Measurements from ENCODE around the gene ERV3-1.
"Not testable (repeated sequence)": the region's sequence is repeated elsewhere in the genome, so short reads cannot be mapped to it uniquely, and the experiment has no call there.

The ERV3-1 gene, protein sequence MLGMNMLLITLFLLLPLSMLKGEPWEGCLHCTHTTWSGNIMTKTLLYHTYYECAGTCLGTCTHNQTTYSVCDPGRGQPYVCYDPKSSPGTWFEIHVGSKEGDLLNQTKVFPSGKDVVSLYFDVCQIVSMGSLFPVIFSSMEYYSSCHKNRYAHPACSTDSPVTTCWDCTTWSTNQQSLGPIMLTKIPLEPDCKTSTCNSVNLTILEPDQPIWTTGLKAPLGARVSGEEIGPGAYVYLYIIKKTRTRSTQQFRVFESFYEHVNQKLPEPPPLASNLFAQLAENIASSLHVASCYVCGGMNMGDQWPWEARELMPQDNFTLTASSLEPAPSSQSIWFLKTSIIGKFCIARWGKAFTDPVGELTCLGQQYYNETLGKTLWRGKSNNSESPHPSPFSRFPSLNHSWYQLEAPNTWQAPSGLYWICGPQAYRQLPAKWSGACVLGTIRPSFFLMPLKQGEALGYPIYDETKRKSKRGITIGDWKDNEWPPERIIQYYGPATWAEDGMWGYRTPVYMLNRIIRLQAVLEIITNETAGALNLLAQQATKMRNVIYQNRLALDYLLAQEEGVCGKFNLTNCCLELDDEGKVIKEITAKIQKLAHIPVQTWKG

DNA sequence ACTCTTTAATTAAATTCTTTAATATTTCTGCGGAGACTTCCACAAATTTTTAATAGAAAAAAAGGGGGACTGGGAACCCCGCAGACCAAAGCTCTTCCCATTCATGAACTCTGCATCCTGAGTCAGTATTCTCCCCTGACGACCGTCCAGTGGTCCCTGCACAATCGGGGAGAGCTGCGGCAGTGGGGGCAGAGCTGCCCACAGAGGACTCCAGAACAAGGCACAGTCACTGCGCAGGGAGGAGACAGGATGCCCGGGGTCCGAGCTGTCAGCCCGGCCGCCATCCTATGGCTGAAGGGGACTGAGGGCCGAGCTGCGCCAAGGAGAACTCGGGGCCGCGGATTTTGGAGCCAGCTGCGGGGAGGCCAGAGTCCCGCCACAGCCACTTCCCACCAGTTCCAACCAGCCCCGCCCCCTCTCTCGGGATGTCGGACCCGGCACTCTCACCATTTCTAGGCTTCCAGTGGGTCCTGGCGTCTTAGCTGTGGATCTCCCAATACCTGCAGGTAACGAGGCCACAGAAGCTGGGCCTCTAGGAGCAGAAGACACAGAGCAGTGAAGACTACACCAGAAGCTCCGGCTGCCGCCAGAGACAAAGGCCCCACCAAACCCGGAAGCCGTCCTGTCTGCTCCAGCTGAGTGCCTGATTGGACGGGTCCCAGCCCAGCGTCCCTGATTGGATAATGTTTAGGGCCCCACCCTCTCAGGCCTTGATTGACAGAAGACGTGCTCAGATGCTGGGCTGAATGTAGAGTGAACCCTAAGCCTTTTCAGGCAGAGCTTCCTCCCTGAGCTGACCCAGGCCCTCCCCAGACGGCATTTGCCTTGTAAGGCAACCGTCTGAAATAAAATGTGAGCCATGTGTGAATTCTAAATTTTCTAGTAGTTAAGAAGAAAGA is at the start of gene ERV3-1:
TSS of gene ERV3-1 (minus strand) at position 594 of the 899 bp plus-strand sequence. CDS start 13,661 bp downstream, outside the sequence.
- peak; percentile 97 for DNase-seq

DNA sequence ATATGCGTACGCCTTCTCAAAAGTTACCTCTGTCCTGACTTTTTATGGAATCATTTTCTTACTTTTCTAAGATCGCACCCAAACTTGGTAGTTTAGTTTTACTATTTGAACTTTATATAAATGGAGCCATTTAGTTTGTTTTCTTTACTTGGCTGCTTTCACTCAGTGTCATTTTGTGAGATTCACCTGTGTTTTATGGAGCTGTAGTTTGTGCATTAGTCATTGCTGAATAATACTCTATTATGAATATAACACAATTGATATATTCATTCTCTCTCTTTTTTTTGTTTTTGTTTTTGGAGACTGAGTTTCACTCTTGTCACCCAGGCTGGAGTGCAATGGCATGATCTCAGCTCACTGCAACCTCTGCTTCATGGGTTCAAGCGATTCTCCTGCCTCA is 49.3 kb upstream of the ERV3-1 start:
- DNase-seq, result not testable (repeated sequence)

DNA sequence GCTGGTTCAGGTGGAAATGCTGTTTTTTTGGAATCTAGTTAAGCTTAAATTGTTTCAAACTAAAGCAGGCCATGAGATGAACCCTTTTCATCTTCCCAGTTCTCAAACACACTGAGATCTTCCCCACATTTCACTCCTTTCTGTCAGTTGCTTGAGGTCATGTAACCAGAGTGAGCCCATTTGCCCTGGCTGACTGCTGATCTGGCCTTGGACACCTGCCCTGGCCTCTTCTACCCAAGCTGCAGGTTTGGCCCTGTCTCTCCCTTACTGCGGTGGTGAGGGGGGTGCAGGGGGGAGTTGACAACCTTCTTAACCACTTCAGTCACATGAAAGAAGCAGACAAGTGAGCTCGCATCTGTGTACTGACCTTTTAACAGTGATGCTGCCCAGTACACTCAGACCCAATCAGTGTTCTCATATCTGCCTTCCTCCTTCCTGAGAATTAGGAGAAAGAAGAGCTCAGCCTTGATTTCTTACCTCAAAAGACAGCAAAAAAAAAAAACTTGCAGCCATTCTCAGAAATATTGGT is 48.0 kb upstream of the ERV3-1 start:
- not testable (repeated sequence) for DNase-seq

DNA sequence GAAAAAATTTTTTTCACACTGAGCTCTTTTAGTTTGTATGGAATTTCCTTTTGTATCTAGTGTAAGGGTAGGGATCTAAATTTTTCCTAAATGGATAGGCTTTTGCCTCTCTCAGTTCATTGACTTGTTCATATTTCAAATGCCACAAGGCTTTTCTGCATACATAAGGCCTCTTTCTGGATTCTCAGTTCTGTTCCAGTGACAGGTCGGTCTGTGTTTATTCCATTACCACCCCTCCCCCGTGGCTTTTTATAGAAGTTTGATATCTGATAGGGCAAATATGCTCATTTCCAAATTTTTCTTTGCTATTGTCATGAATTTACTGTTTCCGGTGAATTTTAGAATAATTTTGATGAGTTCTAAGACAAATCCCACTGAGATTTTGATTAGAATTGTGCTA is 45.2 kb upstream of the ERV3-1 start:
- not testable (repeated sequence) for DNase-seq

DNA sequence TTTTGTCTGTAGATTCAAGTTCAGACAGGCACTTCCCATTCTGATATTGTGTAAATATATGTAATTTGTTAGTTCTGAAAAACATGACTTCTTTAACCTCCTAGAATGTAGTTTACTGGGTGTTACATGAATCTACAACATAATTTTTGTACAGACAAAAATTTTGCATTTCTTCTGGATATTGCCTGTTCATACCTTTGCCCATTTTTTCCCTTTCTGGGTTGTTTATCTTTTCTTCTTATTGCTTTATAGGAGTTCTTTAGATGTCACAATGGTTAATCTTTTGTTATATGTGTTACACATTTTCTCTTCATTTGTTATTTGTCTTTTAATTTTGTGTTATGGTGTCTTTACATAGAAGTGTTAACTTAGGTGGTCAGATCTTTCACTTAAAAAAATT is 44.7 kb upstream of the ERV3-1 start:
- DNase-seq, result not testable (repeated sequence)

DNA sequence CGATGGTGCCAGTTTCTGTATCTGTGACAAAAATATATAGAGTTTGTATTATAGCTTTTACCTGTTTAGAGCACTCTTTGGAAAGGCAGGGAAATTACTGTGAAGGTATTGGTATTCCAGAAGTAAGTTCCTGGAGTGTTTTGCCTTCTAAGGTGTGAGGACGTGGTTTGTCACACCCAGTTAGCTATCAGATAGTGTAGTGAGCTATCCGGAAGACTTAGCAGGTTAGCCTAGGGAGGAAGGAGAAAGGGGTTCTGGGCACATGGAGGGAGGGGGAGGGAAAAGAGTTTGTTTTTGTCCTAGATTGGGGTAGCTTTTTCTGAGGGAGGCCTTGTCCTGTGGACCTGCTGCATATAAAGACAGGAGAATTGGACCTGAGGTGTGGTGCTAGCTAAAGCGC is 39.8 kb upstream of the ERV3-1 start:
- not testable (repeated sequence) for DNase-seq

DNA sequence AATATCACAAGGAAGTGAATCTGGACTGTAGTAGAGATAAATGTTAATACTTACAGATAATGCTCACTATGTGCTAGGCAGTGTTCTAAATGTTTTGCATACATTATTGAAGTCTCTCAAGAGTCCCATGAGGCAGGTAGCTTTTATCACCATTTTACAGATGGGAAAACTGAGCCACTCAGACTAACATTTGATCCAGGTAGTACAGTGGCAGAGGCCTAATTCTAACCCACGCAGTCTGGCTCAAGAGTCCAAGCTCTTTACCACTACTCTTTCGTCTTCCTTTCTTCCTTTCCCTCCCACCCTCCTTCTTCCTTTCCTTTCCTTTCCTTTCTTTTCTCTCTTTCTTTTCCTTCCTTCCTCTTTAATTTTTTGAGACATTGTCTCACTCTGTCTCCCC is 39.1 kb upstream of the ERV3-1 start:
- DNase-seq, result not testable (repeated sequence)

DNA sequence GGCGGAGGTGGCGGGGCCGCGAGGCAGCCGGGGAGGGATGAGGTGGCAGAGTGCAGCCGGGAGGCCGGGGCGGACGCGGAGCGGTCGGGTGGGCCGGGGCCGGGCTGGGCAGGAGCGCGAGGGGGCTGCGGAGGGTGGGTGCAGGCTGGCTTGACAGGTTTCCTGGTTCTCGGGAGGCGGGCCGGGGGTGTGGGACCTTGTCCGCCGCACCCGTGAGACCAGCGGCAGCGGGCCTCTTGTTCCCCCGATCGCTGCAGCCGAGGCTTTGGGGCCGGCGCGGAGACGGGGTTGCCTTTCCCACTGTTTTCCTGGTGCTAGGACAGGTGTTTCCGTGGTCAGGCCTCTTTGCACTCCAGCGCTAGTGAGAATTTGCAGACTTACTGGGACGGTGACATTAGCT is 32.3 kb upstream of the ERV3-1 start:
- DNase-seq, result peak; percentile 74

DNA sequence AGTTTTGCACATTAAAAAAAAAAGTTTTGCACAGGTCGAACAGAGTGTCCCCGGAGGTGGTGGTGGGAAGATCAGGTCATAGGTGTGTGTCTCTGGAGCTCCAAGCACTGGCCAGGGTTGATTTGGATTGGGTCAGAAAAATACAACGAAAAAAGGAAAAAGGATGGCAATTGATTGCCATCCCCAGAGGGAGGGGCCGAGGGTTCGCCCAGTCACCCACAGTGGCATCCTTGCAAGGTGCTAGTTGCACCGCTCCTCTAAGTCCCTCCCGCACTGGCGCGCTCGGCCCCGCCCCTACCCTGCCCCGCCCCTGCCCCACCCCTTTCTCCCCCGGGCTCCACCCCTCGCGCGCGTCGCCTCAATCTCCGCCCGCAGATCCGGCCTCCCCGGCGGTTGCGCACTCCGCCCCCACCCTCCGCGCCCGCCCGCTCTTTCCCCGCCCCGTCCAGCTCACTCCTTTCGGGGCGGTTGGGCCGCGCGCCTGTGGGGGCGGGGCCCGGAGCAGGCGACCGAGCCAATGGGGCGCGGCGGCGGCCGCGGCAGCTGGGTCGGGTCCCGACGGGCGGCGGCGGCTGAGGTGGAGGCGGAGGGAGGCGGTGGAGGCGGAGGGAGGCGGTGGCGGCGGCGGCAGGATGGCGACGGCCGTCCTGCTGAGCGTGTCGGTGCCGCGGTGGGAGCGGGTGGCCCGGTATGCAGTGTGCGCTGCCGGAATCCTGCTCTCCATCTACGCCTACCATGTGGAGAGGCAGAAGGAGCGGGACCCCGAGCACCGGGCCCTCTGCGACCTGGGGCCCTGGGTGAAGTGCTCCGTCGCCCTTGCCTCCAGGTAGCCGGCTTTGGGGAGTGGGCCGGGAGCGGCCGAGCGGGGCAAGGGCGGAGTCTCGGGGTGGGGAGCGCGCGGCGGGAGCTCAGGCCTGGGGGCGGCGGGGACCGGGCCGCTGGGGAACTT is 31.5 kb upstream of the ERV3-1 start:
- peak; percentile 96 for DNase-seq

DNA sequence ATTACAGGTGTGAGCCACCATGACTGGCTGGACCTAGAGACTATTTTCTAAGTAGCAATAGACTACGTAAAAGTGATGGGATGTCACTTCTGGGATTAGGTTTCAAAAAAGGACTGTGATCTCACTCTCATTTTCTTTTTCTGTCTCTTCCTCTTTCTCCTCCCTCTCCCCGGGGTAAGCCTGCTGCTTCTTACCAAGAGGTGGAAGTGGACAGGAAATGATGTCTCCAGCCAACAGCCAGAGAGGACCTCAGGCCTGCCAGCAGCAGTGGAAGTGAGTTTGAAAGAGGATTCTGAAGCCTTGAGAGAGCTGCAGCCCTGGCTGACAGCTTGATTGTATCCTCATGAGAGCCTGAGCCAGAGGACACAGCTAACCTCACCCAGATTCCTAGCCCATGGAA is 30.0 kb upstream of the ERV3-1 start:
- DNase-seq, result not testable (repeated sequence)

DNA sequence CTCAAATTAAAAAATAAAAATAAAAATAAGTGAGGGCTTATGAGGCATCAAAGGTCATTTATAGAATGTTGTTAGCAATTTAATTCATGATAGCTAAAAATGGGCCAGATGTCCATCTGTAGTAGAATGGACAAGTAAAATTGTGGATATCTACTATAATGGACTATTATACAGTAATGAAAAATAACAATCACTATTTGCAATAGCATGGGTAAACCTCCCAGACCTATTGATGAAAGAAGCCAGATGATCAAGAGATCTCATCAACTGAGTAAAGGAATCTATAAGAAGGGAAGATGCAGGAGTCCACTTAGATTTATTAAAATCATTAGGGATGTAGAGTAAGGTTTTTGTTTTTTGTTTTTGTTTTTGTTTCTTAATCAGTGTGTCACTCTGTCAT is 29.0 kb upstream of the ERV3-1 start:
- not testable (repeated sequence) for DNase-seq

DNA sequence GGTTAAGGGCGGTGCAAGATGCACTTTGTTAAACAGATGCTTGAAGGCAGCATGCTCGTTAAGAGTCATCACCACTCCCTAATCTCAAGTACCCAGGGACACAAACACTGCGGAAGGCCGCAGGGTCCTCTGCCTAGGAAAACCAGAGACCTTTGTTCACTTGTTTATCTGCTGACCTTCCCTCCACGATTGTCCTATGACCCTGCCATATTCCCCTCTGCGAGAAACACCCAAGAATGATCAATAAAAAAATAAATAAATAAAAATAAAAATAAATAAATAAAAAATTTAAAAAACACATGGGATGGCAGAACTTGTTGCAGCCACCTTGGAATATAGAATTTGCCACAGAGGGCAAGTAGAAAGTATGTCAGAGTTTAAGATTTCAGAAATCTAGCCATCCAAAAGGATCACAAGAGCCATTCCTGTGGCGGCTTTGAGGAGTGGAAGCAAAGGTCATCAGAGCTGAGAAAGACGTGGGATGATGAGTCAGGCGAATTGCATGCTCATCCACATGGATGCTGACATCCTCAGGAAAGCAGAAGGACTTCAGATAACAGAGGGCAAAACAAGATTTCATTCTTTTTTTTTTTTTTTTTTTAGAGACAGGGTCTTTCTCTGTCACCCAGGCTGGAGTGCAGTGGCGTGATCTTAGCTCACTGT is 27.8 kb upstream of the ERV3-1 start:
- not testable (repeated sequence) for DNase-seq

DNA sequence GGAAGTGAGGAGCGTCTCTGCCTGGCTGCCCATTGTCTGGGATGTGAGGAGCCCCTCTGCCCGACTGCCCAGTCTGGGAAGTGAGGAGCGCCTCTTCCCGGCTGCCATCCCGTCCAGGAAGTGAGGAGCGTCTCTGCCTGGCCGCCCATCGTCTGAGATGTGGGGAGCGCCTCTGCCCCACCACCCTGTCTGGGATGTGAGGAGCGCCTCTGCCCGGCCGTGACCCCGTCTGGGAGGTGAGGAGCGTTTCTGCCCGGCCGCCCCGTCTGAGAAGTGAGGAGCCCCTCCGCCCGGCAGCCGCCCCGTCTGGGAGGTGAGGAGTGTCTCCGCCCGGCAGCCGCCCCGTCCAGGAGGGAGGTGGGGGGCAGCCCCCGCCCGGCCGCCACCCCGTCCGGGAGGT is 26.9 kb upstream of the ERV3-1 start:
- DNase-seq, result not testable (repeated sequence)

DNA sequence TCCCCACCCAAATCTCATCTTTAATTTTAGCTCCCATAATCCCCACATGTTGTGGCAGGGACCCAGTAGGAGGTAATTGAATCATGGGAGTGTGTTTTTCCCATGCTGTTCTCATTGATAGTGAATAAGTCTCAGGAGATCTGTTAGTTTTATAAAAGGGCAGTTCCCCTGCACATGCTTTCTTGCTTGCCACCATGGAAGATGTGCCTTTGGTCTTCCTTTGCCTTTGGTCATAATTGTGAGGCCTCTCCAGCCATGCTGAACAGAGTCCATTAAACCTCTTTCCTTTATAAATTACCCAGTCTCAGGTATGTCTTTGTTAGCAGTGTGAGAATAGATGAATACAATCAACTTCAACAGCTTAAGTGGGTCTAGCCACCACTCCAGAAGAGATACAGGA is 18.5 kb upstream of the ERV3-1 start:
- DNase-seq, result not testable (repeated sequence)

DNA sequence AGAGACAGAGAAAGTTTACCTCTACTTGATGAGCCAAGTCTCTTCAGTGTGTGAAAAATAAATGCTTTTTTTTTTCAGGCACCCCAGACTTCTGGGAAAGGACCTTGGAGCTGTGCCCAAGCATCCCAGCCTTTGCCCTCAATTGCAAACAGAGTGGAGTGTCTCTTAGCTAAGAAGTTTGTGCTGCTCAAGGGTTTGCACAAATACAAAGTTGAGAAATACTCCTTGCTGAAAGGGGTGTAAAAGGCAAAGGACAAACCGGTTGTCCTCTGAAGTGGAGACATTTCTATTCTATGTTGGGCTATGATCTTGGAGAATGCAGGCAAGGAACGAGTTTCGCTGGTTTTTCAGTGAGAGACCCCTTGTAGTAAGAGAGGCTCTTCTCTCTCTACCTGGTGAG is 14.5 kb upstream of the ERV3-1 start:
- DNase-seq, result not testable (repeated sequence)

DNA sequence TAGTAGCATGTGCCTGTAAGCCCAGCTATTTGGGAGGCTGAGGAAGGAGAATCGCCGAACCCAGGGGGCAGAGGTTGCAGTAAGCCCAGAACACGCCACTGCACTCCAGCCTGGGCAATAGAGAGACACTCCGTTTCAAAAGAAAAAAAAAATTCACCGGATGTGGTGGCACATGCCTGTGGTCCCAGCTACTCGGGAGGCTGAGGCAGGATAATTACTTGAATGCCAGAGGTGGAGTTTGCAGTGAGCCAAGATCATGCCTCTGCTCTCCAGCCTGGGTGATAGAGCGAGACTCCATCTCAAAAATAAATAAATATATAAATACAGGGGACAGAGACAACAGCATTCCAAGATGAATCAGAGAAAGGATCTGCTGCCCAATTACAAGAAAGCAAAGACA is 3.4 kb upstream of the ERV3-1 start:
- not testable (repeated sequence) for DNase-seq

DNA sequence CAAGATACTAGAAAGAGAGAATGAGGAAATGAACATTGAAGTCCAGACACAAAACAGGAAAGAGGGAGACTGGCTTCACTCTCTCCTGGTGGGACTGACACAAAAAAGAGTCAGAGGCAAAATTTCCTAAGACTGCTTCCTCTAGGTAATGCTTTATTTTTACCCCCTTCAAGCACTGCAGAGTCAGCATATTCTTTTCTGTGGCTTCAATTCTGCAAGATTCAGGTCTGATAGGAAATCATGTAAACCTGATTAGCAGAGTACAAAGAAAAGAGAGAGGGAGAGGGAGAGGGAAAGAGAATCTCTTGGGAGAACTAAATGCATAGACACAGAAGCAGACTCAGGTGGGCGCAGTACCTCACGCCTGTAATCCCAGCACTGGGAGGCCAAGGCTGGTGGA is 2.9 kb upstream of the ERV3-1 start:
- not testable (repeated sequence) for DNase-seq

DNA sequence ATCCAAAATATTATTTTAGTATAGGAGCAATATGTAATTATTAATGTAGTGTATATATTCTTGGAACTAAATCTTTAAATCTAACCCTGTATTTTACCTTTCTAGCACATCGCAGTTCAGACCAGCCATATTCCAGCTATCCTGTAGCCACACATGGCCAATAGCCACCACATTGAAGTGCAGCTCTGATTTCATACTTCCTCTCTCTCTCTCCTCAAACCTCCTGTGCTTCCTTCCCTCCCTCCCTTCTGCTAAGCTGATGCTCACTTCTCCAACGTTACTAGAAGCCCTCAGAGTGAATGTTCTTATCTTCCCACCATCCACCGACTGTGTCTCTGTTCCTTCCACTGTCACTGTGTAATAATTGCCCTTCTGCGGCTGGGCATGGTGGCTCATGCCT is 549 bp upstream of the ERV3-1 start:
- DNase-seq, result not testable (repeated sequence)

DNA sequence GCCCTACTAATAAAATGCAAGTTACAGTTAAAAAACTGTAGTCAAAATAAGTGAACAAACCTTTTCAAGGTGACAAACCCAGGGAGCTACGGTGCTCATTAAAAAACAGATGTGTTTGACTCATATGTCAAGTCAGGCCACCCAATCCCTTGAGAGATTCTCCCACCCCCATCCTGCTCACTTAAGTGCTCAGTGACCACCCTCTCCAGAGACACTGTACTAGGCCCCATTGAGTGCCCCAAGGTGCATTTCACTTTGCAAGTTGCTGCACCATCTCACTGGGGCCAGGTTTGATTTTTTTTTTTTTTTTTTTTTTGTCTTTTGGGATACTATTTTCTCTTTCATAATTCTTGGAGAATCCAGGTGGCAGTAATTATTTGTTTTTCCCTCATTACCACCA is 1.9 kb downstream of the ERV3-1 start:
- DNase-seq, result no peak

DNA sequence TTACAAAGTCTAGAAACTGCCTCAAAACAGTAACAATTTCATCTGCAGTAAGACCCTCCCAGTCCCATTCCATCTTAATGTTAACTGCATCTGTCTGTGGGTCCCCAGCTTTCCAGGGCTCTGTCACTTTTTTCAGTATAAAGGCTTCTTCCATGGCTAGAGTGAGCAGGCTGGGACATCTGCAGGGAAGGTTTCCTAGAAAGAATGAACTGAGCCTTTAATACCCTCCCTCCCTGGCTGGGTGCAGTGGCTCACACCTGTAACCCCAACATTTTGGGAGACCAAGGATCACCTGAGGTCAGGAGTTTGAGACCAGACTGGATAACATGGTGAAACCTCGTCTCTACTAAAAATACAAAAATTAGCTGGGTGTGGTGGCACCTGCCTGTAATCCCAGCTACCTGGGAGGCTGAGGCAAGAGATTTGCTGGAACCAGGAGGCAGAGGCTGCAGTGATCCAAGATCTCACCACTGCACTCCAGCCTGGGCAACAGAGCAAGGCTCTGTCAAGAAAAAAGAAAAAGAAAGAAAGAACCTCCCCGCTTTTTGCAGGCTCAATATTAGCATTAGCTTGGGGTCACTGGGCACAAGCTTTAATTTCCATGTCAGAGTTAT is 3.4 kb downstream of the ERV3-1 start:
- no peak for DNase-seq

DNA sequence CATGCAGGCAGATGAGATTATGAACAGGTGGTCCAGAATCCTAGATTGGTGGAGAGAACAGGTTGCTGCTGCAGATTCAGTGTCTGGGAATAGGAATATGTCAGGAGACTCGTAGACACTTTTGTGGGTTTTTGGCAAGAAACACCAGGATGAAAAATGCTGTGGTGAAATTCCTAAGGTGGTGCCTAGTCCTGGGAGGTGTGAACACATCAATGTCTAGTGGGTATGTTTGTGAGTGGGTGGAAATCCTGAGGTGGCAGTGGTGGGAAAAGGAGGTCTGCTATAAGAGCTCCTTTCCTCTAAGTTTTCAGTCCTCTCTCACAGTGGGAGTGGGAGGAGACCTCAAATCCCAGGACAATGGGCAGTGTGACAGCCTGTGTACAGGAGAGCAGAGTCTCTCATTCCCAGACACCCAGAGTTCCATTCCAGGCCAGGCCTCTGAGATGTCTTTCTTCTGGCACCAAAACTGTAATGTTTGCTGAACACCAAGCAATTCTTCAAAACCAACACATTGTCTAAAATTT is 5.1 kb downstream of the ERV3-1 start:
- no peak for DNase-seq

Measured in activated effector memory CD4-positive, alpha-beta T cell treated with anti-CD3 and anti-CD28 coated beads, Interleukin-2, amount 50 U/mL, for 16 hours (primary cell).